Omental fat pad (tissue), 4 donors: ENCODE data around the gene BCAS1. TPM values are rescaled to one million over a fixed set of nuclear protein-coding genes. Genes with fewer than 3 reads are reported as not detected.

Experiments used
- ATAC-seq: fragments of 150-250 bp; one replicate; pipeline ENCODE4 v1.9.1; 2016; ENCODE audit warnings: mild to moderate bottlenecking, moderate library complexity; ENCODE audit not compliant: low FRiP score
- DNase-seq: peaks from one replicate; pipeline ENCODE4 v3.0.0-alpha.2; 2019; ENCODE audit warnings: low spot score
- CTCF ChIP-seq, 3 donors: fragments of 450-650 bp; IDR thresholded peaks; one replicate each; pipeline ENCODE4 v1.5.1; 2016 to 2017; ENCODE audit warnings: antibody characterized with exemption in 3 of 3, mild to moderate bottlenecking in 3 of 3, moderate library complexity in 2 of 3
- total RNA-seq, 4 donors: library from RNA; depleted of rRNA; stranded (reverse); fragments of >200 nt; gene quantifications; one replicate each; pipeline ENCODE4 v1.1.0, GENCODE V29; 2016

BCAS1 gene
- total RNA-seq, 4 donors from 2014 or later, result 0.50 to 2.2 (median 0.56) TPM; not detected in 1

GRCh38 chr20:54079652-54080051, 9.3 kb upstream of the BCAS1 start:
- no peak for TF ChIP-seq CTCF (IDR thresholded peaks at IDR 0.05)
- ATAC-seq, result no peak
- DNase-seq, result no peak

- ATAC-seq (no peak), DNase-seq (no peak)
- TF ChIP-seq CTCF (IDR thresholded peaks at IDR 0.05), result no peak
Measured at GRCh38 chr20:54078296-54078984, 8.0 kb upstream of the BCAS1 start.

GRCh38 chr20:54076259-54076658, 5.9 kb upstream of the BCAS1 start:
- DNase-seq (no peak), ATAC-seq (no peak)
- no peak for TF ChIP-seq CTCF (IDR thresholded peaks at IDR 0.05)

GRCh38 chr20:54075322-54075721, 4.9 kb upstream of the BCAS1 start:
- no peak for TF ChIP-seq CTCF (IDR thresholded peaks at IDR 0.05)
- no peak for DNase-seq
- ATAC-seq, result no peak

- ATAC-seq (no peak), DNase-seq (no peak)
- TF ChIP-seq CTCF (IDR thresholded peaks at IDR 0.05), result no peak
Measured at GRCh38 chr20:54074511-54074910, 4.1 kb upstream of the BCAS1 start.

- ATAC-seq, result no peak
- no peak for TF ChIP-seq CTCF (IDR thresholded peaks at IDR 0.05)
- no peak for DNase-seq
Measured at GRCh38 chr20:54073288-54073687, 2.9 kb upstream of the BCAS1 start.

GRCh38 chr20:54069501-54069971, 858 bp downstream of the BCAS1 start:
- no peak for DNase-seq
- no peak for ATAC-seq
- no peak for TF ChIP-seq CTCF (IDR thresholded peaks at IDR 0.05)
